ENCODE measurements around the gene JADE2. TPM values are rescaled to one million over a fixed set of nuclear protein-coding genes. Genes with fewer than 3 reads are reported as not detected.

JADE2 gene
- total and polyA plus RNA-seq, 4 donors = 3.9 to 11.4 (median 5.5) TPM

DNA sequence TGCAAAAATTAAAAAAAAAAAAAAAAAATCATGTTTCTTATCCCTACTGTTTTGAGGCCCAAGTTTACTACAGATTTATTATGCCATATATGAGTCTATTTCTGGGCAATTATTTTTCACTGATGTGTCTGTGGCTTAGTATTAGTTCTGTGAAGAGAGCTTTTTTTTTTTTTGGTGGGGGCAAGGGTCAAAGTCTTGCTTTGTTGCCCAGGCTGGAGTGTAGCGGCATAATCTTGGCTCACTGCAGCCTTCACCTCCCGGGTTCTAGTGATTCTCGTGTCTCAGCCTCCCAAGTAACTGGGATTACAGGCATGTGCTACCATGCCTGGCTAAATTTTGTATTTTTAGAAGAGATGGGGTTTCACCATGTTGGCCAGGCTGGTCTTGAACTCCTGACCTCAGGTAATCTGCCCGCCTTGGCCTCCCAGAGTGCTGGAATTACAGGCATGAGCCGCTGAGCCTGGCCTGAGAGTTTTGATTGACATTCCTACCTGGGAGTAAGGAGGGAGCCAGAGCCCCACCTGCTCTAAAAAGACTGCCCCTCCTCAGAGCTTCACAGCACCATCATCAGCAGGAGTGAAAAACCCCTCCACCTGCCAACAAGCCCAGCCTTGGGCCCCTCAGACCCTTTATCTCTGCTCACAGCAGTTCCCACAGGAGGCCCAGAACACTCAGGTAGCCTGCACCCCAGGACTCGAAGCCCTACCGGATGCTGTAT, 36.1 kb upstream of the JADE2 start:
- WGBS = 73% methylated on average over 7 of the region's 7 CpGs
- H3K4me3 ChIP-seq (ENCODE audit: low read depth in 1 of 3, low read length in 3 of 3) = no peak overlapping the region
- H3K4me1 ChIP-seq (ENCODE audit: control insufficient read depth in 4 of 4, insufficient read depth in 4 of 4, low read length in 3 of 4) = no peaks in the 10 kb centered on the region
- TF ChIP-seq HNF4A (conservative IDR thresholded peaks at IDR 0.05) (peak; percentile 39 to 70), SP1 (IDR thresholded peaks at IDR 0.05) (peak; percentile 16), NR2F2 (IDR thresholded peaks at IDR 0.05) (no peak), HNF4G (IDR thresholded peaks at IDR 0.05) (peak; percentile 8), EGR1 (IDR thresholded peaks at IDR 0.05; ENCODE audit: low read depth in 2 of 2) (no peak)
- no peaks in the 10 kb centered on the region for H3K36me3 ChIP-seq (ENCODE audit: control insufficient read depth in 4 of 4, insufficient read depth in 3 of 4, low read depth in 1 of 4, low read length in 3 of 4)
- no peak overlapping the region for H3K9ac ChIP-seq (ENCODE audit: low read depth in 1 of 2, low read length in 2 of 2)
- H3K27ac ChIP-seq (ENCODE audit: low read depth in 1 of 2, low read length in 2 of 2) = no peak overlapping the region
- H3K9me3 ChIP-seq (ENCODE audit: control insufficient read depth in 4 of 4, low read length in 3 of 4) = no peaks in the 10 kb centered on the region
- no peak for DNase-seq (ENCODE audit: low spot score)
- H3K27me3 ChIP-seq (ENCODE audit: control insufficient read depth in 4 of 4, insufficient read depth in 4 of 4, low read length in 3 of 4) = no peaks in the 10 kb centered on the region

DNA sequence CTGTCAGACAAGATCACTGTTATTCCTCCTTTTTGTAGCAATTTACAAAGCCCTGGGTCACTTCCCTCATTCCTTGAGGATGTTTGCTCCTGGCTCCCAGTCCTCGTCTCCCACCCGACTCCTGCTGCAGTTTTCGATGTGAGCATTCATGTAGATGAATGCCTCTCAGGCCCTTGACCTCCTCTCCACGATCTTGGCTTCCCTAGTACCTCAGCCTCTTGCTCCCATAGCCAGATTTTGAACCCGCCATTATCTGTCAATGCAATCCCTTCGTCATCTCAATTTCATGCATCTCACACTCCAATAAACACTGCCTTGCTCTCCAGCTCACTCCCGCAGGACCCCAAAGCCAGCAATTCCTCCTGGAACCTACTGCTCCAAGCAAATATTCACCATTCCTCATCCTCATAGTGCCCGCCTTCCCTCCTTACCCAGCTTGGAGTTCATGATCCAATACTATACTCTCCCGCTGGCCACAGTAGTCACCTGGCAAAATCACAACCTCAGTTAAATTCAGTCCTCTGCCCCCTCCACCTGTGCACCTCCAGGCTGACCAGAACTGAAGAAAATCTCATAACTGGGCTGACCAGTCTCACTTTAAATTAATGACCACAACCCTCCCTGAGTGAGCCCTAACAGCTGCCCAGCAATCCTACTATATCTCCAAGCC, 35.1 kb upstream of the JADE2 start:
- 88% methylated on average over 9 of the region's 9 CpGs for WGBS
- Histone ChIP-seq H3K36me3 (ENCODE audit: control insufficient read depth in 4 of 4, insufficient read depth in 3 of 4, low read depth in 1 of 4, low read length in 3 of 4) (no peaks in the 10 kb centered on the region), H3K27ac (ENCODE audit: low read depth in 1 of 2, low read length in 2 of 2) (no peak overlapping the region), H3K27me3 (ENCODE audit: control insufficient read depth in 4 of 4, insufficient read depth in 4 of 4, low read length in 3 of 4) (no peaks in the 10 kb centered on the region), H3K4me1 (ENCODE audit: control insufficient read depth in 4 of 4, insufficient read depth in 4 of 4, low read length in 3 of 4) (no peaks in the 10 kb centered on the region), H3K9me3 (ENCODE audit: control insufficient read depth in 4 of 4, low read length in 3 of 4) (no peaks in the 10 kb centered on the region), H3K4me3 (ENCODE audit: low read depth in 1 of 3, low read length in 3 of 3) (no peak overlapping the region), H3K9ac (ENCODE audit: low read depth in 1 of 2, low read length in 2 of 2) (no peak overlapping the region)
- no peak for TF ChIP-seq HNF4G (IDR thresholded peaks at IDR 0.05)
- no peak for TF ChIP-seq JUND (IDR thresholded peaks at IDR 0.05)
- no peak for TF ChIP-seq HNF4A (conservative IDR thresholded peaks at IDR 0.05)
- no peak for TF ChIP-seq RAD21 (IDR thresholded peaks at IDR 0.05)
- TF ChIP-seq RXRA (IDR thresholded peaks at IDR 0.05) = peak; percentile 64 to 68
- TF ChIP-seq, protein P1, sequence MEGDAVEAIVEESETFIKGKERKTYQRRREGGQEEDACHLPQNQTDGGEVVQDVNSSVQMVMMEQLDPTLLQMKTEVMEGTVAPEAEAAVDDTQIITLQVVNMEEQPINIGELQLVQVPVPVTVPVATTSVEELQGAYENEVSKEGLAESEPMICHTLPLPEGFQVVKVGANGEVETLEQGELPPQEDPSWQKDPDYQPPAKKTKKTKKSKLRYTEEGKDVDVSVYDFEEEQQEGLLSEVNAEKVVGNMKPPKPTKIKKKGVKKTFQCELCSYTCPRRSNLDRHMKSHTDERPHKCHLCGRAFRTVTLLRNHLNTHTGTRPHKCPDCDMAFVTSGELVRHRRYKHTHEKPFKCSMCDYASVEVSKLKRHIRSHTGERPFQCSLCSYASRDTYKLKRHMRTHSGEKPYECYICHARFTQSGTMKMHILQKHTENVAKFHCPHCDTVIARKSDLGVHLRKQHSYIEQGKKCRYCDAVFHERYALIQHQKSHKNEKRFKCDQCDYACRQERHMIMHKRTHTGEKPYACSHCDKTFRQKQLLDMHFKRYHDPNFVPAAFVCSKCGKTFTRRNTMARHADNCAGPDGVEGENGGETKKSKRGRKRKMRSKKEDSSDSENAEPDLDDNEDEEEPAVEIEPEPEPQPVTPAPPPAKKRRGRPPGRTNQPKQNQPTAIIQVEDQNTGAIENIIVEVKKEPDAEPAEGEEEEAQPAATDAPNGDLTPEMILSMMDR (IDR thresholded peaks at IDR 0.05; ENCODE audit: low read depth, low read length, missing input control) = no peak
- no peak for TF ChIP-seq TAF1 (conservative IDR thresholded peaks at IDR 0.05)
- TF ChIP-seq, protein P2, sequence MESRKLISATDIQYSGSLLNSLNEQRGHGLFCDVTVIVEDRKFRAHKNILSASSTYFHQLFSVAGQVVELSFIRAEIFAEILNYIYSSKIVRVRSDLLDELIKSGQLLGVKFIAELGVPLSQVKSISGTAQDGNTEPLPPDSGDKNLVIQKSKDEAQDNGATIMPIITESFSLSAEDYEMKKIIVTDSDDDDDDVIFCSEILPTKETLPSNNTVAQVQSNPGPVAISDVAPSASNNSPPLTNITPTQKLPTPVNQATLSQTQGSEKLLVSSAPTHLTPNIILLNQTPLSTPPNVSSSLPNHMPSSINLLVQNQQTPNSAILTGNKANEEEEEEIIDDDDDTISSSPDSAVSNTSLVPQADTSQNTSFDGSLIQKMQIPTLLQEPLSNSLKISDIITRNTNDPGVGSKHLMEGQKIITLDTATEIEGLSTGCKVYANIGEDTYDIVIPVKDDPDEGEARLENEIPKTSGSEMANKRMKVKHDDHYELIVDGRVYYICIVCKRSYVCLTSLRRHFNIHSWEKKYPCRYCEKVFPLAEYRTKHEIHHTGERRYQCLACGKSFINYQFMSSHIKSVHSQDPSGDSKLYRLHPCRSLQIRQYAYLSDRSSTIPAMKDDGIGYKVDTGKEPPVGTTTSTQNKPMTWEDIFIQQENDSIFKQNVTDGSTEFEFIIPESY (IDR thresholded peaks at IDR 0.05) = no peak
- DNase-seq (ENCODE audit: low spot score) = no peak

DNA sequence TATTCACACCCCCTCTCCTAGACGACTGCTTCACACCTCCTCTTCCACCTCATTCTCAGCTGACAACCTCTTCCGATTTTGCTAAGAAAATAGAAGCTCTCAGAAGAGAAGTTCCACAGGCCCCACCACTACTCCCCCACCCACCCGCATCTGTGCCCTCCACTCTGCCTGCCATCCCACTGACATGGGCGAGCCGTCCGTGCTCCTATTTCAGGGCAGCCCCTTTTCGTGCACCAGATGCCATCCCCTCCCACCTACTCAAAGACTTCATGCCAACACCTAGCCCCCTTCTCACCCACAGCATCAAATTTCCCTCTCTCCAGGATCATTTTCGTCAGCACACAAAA, 34.6 kb upstream of the JADE2 start:
- no peak overlapping the region for H3K27ac ChIP-seq (ENCODE audit: low read depth in 1 of 2, low read length in 2 of 2)
- no peak overlapping the region for H3K4me3 ChIP-seq (ENCODE audit: low read depth in 1 of 3, low read length in 3 of 3)
- H3K27me3 ChIP-seq (ENCODE audit: control insufficient read depth in 4 of 4, insufficient read depth in 4 of 4, low read length in 3 of 4) = no peaks in the 10 kb centered on the region
- H3K36me3 ChIP-seq (ENCODE audit: control insufficient read depth in 4 of 4, insufficient read depth in 3 of 4, low read depth in 1 of 4, low read length in 3 of 4) = no peaks in the 10 kb centered on the region
- 94% methylated on average over 8 of the region's 8 CpGs for WGBS
- H3K9me3 ChIP-seq (ENCODE audit: control insufficient read depth in 4 of 4, low read length in 3 of 4) = no peaks in the 10 kb centered on the region
- no peak overlapping the region for H3K9ac ChIP-seq (ENCODE audit: low read depth in 1 of 2, low read length in 2 of 2)
- DNase-seq (ENCODE audit: low spot score) = no peak
- no peak for TF ChIP-seq HNF4A (conservative IDR thresholded peaks at IDR 0.05)
- no peak for TF ChIP-seq GABPA (IDR thresholded peaks at IDR 0.05 in 1 of 2, conservative IDR thresholded peaks at IDR 0.05 in 1 of 2)
- TF ChIP-seq, protein P3, sequence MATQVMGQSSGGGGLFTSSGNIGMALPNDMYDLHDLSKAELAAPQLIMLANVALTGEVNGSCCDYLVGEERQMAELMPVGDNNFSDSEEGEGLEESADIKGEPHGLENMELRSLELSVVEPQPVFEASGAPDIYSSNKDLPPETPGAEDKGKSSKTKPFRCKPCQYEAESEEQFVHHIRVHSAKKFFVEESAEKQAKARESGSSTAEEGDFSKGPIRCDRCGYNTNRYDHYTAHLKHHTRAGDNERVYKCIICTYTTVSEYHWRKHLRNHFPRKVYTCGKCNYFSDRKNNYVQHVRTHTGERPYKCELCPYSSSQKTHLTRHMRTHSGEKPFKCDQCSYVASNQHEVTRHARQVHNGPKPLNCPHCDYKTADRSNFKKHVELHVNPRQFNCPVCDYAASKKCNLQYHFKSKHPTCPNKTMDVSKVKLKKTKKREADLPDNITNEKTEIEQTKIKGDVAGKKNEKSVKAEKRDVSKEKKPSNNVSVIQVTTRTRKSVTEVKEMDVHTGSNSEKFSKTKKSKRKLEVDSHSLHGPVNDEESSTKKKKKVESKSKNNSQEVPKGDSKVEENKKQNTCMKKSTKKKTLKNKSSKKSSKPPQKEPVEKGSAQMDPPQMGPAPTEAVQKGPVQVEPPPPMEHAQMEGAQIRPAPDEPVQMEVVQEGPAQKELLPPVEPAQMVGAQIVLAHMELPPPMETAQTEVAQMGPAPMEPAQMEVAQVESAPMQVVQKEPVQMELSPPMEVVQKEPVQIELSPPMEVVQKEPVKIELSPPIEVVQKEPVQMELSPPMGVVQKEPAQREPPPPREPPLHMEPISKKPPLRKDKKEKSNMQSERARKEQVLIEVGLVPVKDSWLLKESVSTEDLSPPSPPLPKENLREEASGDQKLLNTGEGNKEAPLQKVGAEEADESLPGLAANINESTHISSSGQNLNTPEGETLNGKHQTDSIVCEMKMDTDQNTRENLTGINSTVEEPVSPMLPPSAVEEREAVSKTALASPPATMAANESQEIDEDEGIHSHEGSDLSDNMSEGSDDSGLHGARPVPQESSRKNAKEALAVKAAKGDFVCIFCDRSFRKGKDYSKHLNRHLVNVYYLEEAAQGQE (IDR thresholded peaks at IDR 0.05) = no peak
- TF ChIP-seq JUND (IDR thresholded peaks at IDR 0.05) = no peak
- TF ChIP-seq NR2F2 (IDR thresholded peaks at IDR 0.05) = no peak
- TF ChIP-seq EGR1 (IDR thresholded peaks at IDR 0.05; ENCODE audit: low read depth in 2 of 2) = no peak
- no peak for TF ChIP-seq HNF4G (IDR thresholded peaks at IDR 0.05)
- TF ChIP-seq, protein P1 (IDR thresholded peaks at IDR 0.05; ENCODE audit: low read depth, low read length, missing input control) = no peak
- H3K4me1 ChIP-seq (ENCODE audit: control insufficient read depth in 4 of 4, insufficient read depth in 4 of 4, low read length in 3 of 4) = no peaks in the 10 kb centered on the region

Measured in liver (tissue), 9 donors.